KMS-11 (cell line): ENCODE data around the gene C3orf70.

ENCODE experiments used
- H2AFZ ChIP-seq: fragments of 200-600 bp; sonication (generic); 2 replicates; pipeline ENCODE4 v1.6.1; 2016; ENCODE audit warnings: antibody characterized with exemption, mixed run types, low read depth
- H3K27ac ChIP-seq: fragments of 200-600 bp; sonication (generic); 2 replicates; pipeline ENCODE4 v1.6.1; 2016; ENCODE audit warnings: mild to moderate bottlenecking, mixed run types
- H3K27me3 ChIP-seq: fragments of 200-600 bp; sonication (generic); 2 replicates; pipeline ENCODE4 v1.6.1; 2017; ENCODE audit warnings: mild to moderate bottlenecking, low read depth, mixed run types, moderate library complexity; ENCODE audit not compliant: insufficient read depth
- H3K36me3 ChIP-seq: fragments of 200-600 bp; sonication (generic); 2 replicates; pipeline ENCODE4 v1.6.1; 2017; ENCODE audit warnings: mild to moderate bottlenecking, mixed run types; ENCODE audit not compliant: insufficient read depth
- H3K4me1 ChIP-seq: fragments of 200-600 bp; sonication (generic); 2 replicates; pipeline ENCODE4 v1.6.1; 2016; ENCODE audit warnings: mild to moderate bottlenecking, low read depth, mixed run types; ENCODE audit not compliant: poor library complexity, severe bottlenecking
- H3K4me2 ChIP-seq: fragments of 200-600 bp; sonication (generic); 2 replicates; pipeline ENCODE4 v1.7.0; 2016; ENCODE audit warnings: mild to moderate bottlenecking, mixed run types
- H3K4me3 ChIP-seq: fragments of 200-600 bp; sonication (generic); IDR thresholded peaks from 2 replicates; pipeline ENCODE4 v1.6.1; 2017; ENCODE audit warnings: low read depth, low read length, mixed read lengths; ENCODE audit not compliant: insufficient read depth
- H3K79me2 ChIP-seq: fragments of 200-600 bp; sonication (generic); 2 replicates; pipeline ENCODE4 v1.6.1; 2016; ENCODE audit warnings: low read depth, mixed run types; ENCODE audit not compliant: insufficient read depth
- H3K9ac ChIP-seq: fragments of 200-600 bp; sonication (generic); 2 replicates; pipeline ENCODE4 v1.6.1; 2016; ENCODE audit warnings: mild to moderate bottlenecking, mixed run types
- H4K20me1 ChIP-seq: fragments of 200-600 bp; sonication (generic); 2 replicates; pipeline ENCODE4 v1.6.1; 2016; ENCODE audit warnings: mild to moderate bottlenecking, mixed run types; ENCODE audit not compliant: insufficient read depth
- TF ChIP-seq, protein P1 (sequence below): fragments of 200-600 bp; sonication (generic); conservative IDR thresholded peaks from 2 replicates; pipeline ENCODE4 v1.6.1; 2017; ENCODE audit warnings: low read depth, mild to moderate bottlenecking, antibody characterized with exemption, low read length, moderate library complexity, mixed read lengths

Gene C3orf70

DNA sequence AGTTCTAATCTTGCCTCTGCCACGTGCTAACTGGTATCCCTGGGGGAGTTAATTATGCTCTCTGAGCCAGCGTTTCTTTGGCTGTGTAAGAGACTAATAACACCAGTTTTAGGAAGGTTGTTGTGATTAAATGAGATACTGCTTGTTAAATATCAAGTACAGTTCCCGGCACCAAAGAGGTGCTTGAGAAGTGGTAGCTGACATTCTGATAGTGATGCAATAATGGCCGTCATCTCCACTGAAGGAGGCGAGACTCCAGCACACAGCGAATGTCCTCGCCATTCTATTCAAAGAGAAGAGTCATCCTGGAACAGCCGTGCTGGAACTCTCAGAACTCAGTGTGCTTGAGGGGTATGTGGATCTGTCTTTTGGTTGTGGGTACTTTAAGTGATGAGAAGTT is 9.8 kb upstream of the C3orf70 start:
- no peak overlapping the region for H3K9ac ChIP-seq

DNA sequence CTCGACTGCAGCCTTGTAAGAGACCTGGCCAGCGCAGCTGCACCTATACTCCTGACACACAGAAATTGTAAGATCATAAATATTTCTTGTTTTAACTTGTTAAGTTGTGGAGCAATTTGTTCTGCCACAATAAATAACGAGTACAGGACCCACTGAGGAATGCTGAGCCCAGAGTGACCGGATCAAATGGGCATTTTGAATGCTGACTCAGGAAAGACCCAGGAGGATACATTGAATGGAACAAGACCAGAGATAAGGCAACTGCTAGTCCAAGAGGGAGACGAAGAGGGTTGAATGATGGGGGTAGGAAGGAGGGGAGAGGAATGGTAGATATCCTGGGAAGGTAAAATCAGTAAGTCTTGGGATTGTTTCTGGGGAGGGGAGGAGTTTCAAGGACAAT is 8.9 kb upstream of the C3orf70 start:
- Histone ChIP-seq H3K4me1 (no peaks in the 10 kb centered on the region), H4K20me1 (no peaks in the 10 kb centered on the region), H3K9ac (no peak overlapping the region), H3K27me3 (no peaks in the 10 kb centered on the region), H3K36me3 (no peaks in the 10 kb centered on the region), H3K4me2 (no peak overlapping the region), H3K27ac (no peak overlapping the region), H2AFZ (no peak overlapping the region), H3K4me3 (no peak overlapping the region), H3K79me2 (no peaks in the 10 kb centered on the region)
- TF ChIP-seq, protein P1, sequence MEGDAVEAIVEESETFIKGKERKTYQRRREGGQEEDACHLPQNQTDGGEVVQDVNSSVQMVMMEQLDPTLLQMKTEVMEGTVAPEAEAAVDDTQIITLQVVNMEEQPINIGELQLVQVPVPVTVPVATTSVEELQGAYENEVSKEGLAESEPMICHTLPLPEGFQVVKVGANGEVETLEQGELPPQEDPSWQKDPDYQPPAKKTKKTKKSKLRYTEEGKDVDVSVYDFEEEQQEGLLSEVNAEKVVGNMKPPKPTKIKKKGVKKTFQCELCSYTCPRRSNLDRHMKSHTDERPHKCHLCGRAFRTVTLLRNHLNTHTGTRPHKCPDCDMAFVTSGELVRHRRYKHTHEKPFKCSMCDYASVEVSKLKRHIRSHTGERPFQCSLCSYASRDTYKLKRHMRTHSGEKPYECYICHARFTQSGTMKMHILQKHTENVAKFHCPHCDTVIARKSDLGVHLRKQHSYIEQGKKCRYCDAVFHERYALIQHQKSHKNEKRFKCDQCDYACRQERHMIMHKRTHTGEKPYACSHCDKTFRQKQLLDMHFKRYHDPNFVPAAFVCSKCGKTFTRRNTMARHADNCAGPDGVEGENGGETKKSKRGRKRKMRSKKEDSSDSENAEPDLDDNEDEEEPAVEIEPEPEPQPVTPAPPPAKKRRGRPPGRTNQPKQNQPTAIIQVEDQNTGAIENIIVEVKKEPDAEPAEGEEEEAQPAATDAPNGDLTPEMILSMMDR: no peak

More for the DNA sequence above, 9.8 kb upstream of the C3orf70 start:
- Histone ChIP-seq H2AFZ (no peak overlapping the region), H3K4me3 (no peak overlapping the region), H3K79me2 (no peaks in the 10 kb centered on the region), H3K27me3 (no peaks in the 10 kb centered on the region), H3K36me3 (no peaks in the 10 kb centered on the region), H3K4me2 (no peak overlapping the region), H3K4me1 (no peaks in the 10 kb centered on the region), H3K27ac (no peak overlapping the region), H4K20me1 (no peaks in the 10 kb centered on the region)
- TF ChIP-seq, protein P1: no peak

DNA sequence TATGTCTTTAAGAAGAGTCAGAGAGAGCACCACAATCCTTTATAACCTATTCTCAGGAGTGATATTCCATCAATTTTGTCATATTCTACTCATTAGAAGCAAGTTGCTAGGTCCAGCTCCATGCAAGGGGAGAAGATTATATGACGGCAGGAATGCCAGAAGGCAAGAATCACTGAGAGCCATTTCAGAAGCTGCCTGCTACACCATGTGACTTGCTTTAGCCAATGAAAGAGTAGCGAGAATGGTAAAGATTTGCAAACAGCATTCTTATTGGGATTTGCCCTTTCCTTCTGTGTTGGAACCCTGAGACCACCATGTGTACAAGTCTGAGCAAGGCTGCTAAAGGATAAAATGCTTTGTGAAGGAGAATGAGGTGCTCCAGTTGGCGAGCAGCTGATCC is 4.5 kb upstream of the C3orf70 start:
- Histone ChIP-seq H3K36me3 (no peaks in the 10 kb centered on the region), H3K27me3 (no peaks in the 10 kb centered on the region), H3K27ac (no peak overlapping the region), H3K79me2 (no peaks in the 10 kb centered on the region), H3K4me2 (no peak overlapping the region), H4K20me1 (no peaks in the 10 kb centered on the region), H3K4me3 (no peak overlapping the region), H2AFZ (no peak overlapping the region), H3K4me1 (no peaks in the 10 kb centered on the region), H3K9ac (no peak overlapping the region)
- TF ChIP-seq, protein P1: no peak

DNA sequence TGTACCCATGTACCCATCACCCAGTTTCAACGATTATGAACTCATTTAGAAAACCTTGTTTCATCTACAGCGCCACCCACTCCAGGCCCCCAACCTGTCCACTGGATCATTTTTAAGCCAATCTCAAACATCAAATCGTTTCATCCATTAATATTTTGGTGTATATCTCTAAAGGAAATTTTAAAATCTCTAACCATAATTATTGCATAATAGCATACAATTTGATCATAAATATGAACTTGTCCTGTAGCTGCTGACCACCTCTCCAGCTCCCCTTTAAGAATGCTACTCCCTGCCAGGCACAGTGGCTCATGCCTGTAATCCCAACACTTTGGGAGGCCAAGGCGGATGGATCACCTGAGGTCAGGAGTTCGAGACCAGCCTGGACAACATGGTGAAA is 2.8 kb upstream of the C3orf70 start:
- Histone ChIP-seq H3K36me3 (no peaks in the 10 kb centered on the region), H3K4me3 (no peak overlapping the region), H3K79me2 (no peaks in the 10 kb centered on the region), H3K4me1 (peaks cover 9% of the 10 kb centered on the region), H3K27me3 (peaks cover 12% of the 10 kb centered on the region; the same call in 1 of the 2 replicates), H4K20me1 (no peaks in the 10 kb centered on the region), H3K27ac (no peak overlapping the region), H3K9ac (no peak overlapping the region), H3K4me2 (no peak overlapping the region), H2AFZ (no peak overlapping the region)
- TF ChIP-seq, protein P1: no peak
